Thoracic aorta (tissue), 2 donors: ENCODE data around the gene DLL1. TPM values are rescaled to one million over a fixed set of nuclear protein-coding genes. Genes with fewer than 3 reads are reported as not detected.

Experiments
- ATAC-seq: fragments of 150-250 bp; one replicate; pipeline ENCODE4 v1.8.0; 2017; ENCODE audit warnings: low read depth; ENCODE audit not compliant: insufficient number of reproducible peaks, low FRiP score
- DNase-seq: peaks from one replicate; pipeline ENCODE4 v3.0.0-alpha.2; 2020; ENCODE audit warnings: low spot score
- H3K27ac ChIP-seq, 2 donors: fragments of 200-600 bp; sonication (generic); 1 replicate in 1 of 2; 2 replicates in 1 of 2; pipeline ENCODE4 v1.5.1; 2016; ENCODE audit warnings: mild to moderate bottlenecking in 2 of 2, moderate library complexity in 2 of 2
- H3K27me3 ChIP-seq: fragments of 200-600 bp; sonication (generic); replicated peaks from 2 replicates; pipeline ENCODE4 v1.6.0; 2016; ENCODE audit warnings: mild to moderate bottlenecking; ENCODE audit not compliant: insufficient read depth
- H3K36me3 ChIP-seq: fragments of 200-600 bp; sonication (generic); one replicate; pipeline ENCODE4 v1.5.1; 2016
- H3K4me1 ChIP-seq, 2 donors: fragments of 200-600 bp; sonication (generic); 1 replicate in 1 of 2; 2 replicates in 1 of 2; pipeline versions ENCODE4 v1.5.1 to v1.6.0; 2016; ENCODE audit warnings: low read depth in 2 of 2, mild to moderate bottlenecking in 1 of 2; ENCODE audit not compliant: control insufficient read depth in 1 of 2
- H3K4me3 ChIP-seq: fragments of 200-600 bp; sonication (generic); 2 replicates; pipeline ENCODE4 v1.5.1; 2016; ENCODE audit warnings: mild to moderate bottlenecking
- H3K9me3 ChIP-seq: fragments of 200-600 bp; sonication (generic); 2 replicates; pipeline ENCODE4 v1.5.1; 2016
- CTCF ChIP-seq: fragments of 200-600 bp; sonication (generic); IDR thresholded peaks from one replicate; pipeline ENCODE4 v1.5.1; 2019; ENCODE audit warnings: antibody characterized with exemption
- total RNA-seq, 2 donors: library from RNA; depleted of rRNA; stranded (reverse); fragments of >200 nt; gene quantifications; one replicate each; pipeline versions ENCODE4 v1.1.0 to v1.2.3, GENCODE V29; 2016

The DLL1 gene
- total RNA-seq, 2 donors from 2014 or later, result 6.1 to 12.6 TPM

- no peak for ATAC-seq
- no peaks in the 10 kb centered on the region for H3K9me3 ChIP-seq
- TF ChIP-seq CTCF, result no peak
- no peaks in the 10 kb centered on the region for H3K27me3 ChIP-seq
- no peak for DNase-seq
- H3K4me1 ChIP-seq, result no peaks in the 10 kb centered on the region
- H3K4me3 ChIP-seq, result no peak overlapping the region
- no peak overlapping the region for H3K27ac ChIP-seq
- no peaks in the 10 kb centered on the region for H3K36me3 ChIP-seq
Observed at GRCh38 chr6:170238741-170239565, 51.9 kb downstream of the DLL1 start.

GRCh38 chr6:170237999-170238740 lies 52.7 kb downstream of the DLL1 start:
- Histone ChIP-seq H3K4me3 (no peak overlapping the region), H3K27ac (no peak overlapping the region), H3K36me3 (no peaks in the 10 kb centered on the region), H3K27me3 (no peaks in the 10 kb centered on the region), H3K9me3 (no peaks in the 10 kb centered on the region), H3K4me1 (no peaks in the 10 kb centered on the region)
- ATAC-seq, result no peak
- DNase-seq, result no peak
- TF ChIP-seq CTCF, result no peak

- DNase-seq, result no peak
- H3K27me3 ChIP-seq, result no peaks in the 10 kb centered on the region
- H3K27ac ChIP-seq, result no peak overlapping the region
Observed at GRCh38 chr6:170236131-170236836, 54.6 kb downstream of the DLL1 start.

GRCh38 chr6:170235391-170236125 lies 55.3 kb downstream of the DLL1 start:
- Histone ChIP-seq H3K4me3 (no peak overlapping the region), H3K27ac (no peak overlapping the region), H3K27me3 (no peaks in the 10 kb centered on the region), H3K9me3 (no peaks in the 10 kb centered on the region), H3K4me1 (no peaks in the 10 kb centered on the region), H3K36me3 (no peaks in the 10 kb centered on the region)
- DNase-seq (no peak), ATAC-seq (no peak)
- TF ChIP-seq CTCF, result no peak

More at GRCh38 chr6:170236131-170236836, 54.6 kb downstream of the DLL1 start:
- no peak for TF ChIP-seq CTCF
- ATAC-seq, result no peak
- Histone ChIP-seq H3K4me1 (no peaks in the 10 kb centered on the region), H3K4me3 (no peak overlapping the region), H3K36me3 (no peaks in the 10 kb centered on the region), H3K9me3 (no peaks in the 10 kb centered on the region)
